Upper lobe of right lung (tissue), 1 donor: ENCODE results near the gene HLA-DMA. TPM values are rescaled to one million over a fixed set of nuclear protein-coding genes. Genes with fewer than 3 reads are reported as not detected.

Experiments
- ATAC-seq: fragments of 200-7000 bp; cut with Tn5 transposase; one replicate; pipeline ENCODE4 v1.9.1; 2020; ENCODE audit warnings: mild to moderate bottlenecking, moderate library complexity
- DNase-seq: peaks from one replicate; pipeline ENCODE4 v3.0.0-alpha.2; 2020
- H3K27ac ChIP-seq: fragments of 200-600 bp; one replicate; pipeline ENCODE4 v1.8.0; 2022
- H3K27me3 ChIP-seq: fragments of 200-600 bp; one replicate; pipeline ENCODE4 v1.8.0; 2022; ENCODE audit warnings: mild to moderate bottlenecking
- H3K36me3 ChIP-seq: fragments of 200-600 bp; one replicate; pipeline ENCODE4 v1.8.0; 2022
- H3K4me1 ChIP-seq: fragments of 200-600 bp; one replicate; pipeline ENCODE4 v1.8.0; 2022
- H3K4me3 ChIP-seq: fragments of 200-600 bp; one replicate; pipeline ENCODE4 v1.8.0; 2022; ENCODE audit warnings: mild to moderate bottlenecking
- H3K9me3 ChIP-seq: fragments of 200-600 bp; one replicate; pipeline ENCODE4 v1.8.0; 2022
- CTCF ChIP-seq: fragments of 200-600 bp; IDR thresholded peaks from one replicate; pipeline ENCODE4 v1.8.0; 2022; ENCODE audit warnings: antibody characterized with exemption
- intact Hi-C: fragments of 100-400 bp; cut with DNase I; formaldehyde crosslinking; loops from one replicate; pipeline ENCODE4 v1.11.0; 2022
- total RNA-seq: library from RNA; stranded (reverse); fragmentation: NEBNext Ultra II Directional; extraction: Animal tissue kit (Norgen Biotek cat#: 25700); gene quantifications from one replicate; pipeline ENCODE4 v1.2.1, GENCODE V29; 2021
- donor health status: DM: no; HTN: yes; CAD: no; lungs with severe emphysema.

The HLA-DMA gene
- total RNA-seq, 1 donor from 2014 or later = 197 TPM

GRCh38 chr6:32973144-32974015 lies 20.5 kb upstream of the HLA-DMA start:
- intact Hi-C loops = no loop called here
- TF ChIP-seq CTCF = no peak
- Histone ChIP-seq H3K4me3 (peak overlapping the region; percentile 74), H3K4me1 (peaks cover 35% of the 10 kb centered on the region), H3K27ac (peak overlapping the region; percentile 99), H3K9me3 (no peaks in the 10 kb centered on the region), H3K27me3 (no peaks in the 10 kb centered on the region), H3K36me3 (peaks cover 57% of the 10 kb centered on the region)
- no peak for ATAC-seq
- no peak for DNase-seq

- no peak for TF ChIP-seq CTCF
- H3K36me3 ChIP-seq = peaks cover 49% of the 10 kb centered on the region
- H3K9me3 ChIP-seq = no peaks in the 10 kb centered on the region
- H3K4me3 ChIP-seq = peak overlapping the region; percentile 74
- ATAC-seq (no peak), DNase-seq (peak; percentile 76)
- no peaks in the 10 kb centered on the region for H3K27me3 ChIP-seq
- H3K27ac ChIP-seq = peak overlapping the region; percentile 99
- peaks cover 30% of the 10 kb centered on the region for H3K4me1 ChIP-seq
- intact Hi-C loops = no loop called here
Observed at GRCh38 chr6:32972353-32973143, 19.7 kb upstream of the HLA-DMA start.

GRCh38 chr6:32971581-32972352 lies 18.9 kb upstream of the HLA-DMA start:
- Histone ChIP-seq H3K4me3 (peak overlapping the region; percentile 74), H3K27me3 (no peaks in the 10 kb centered on the region), H3K36me3 (peaks cover 41% of the 10 kb centered on the region), H3K9me3 (no peaks in the 10 kb centered on the region), H3K4me1 (peaks cover 30% of the 10 kb centered on the region), H3K27ac (peak overlapping the region; percentile 99)
- TF ChIP-seq CTCF = no peak
- DNase-seq = peak; percentile 99
- ATAC-seq = peak; percentile 69
- intact Hi-C loops = no loop called here

GRCh38 chr6:32971242-32971580 lies 18.3 kb upstream of the HLA-DMA start:
- DNase-seq (no peak), ATAC-seq (no peak)
- Histone ChIP-seq H3K36me3 (peaks cover 35% of the 10 kb centered on the region), H3K4me1 (peaks cover 30% of the 10 kb centered on the region), H3K27ac (peak overlapping the region; percentile 99), H3K27me3 (no peaks in the 10 kb centered on the region), H3K4me3 (peak overlapping the region; percentile 74), H3K9me3 (no peaks in the 10 kb centered on the region)
- no peak for TF ChIP-seq CTCF
- intact Hi-C loops = no loop called here

- peak; percentile 95 for DNase-seq
- no peaks in the 10 kb centered on the region for H3K9me3 ChIP-seq
- peaks cover 30% of the 10 kb centered on the region for H3K36me3 ChIP-seq
- TF ChIP-seq CTCF = no peak
- intact Hi-C loops = no loop called here
- ATAC-seq = peak; percentile 53
- peak overlapping the region; percentile 99 for H3K27ac ChIP-seq
- H3K4me3 ChIP-seq = peak overlapping the region; percentile 74
- H3K4me1 ChIP-seq = peaks cover 28% of the 10 kb centered on the region
- H3K27me3 ChIP-seq = no peaks in the 10 kb centered on the region
Observed at GRCh38 chr6:32970413-32971241, 17.7 kb upstream of the HLA-DMA start.
